ENCODE measurements around the gene GRK7. TPM values are rescaled to one million over a fixed set of nuclear protein-coding genes. Genes with fewer than 3 reads are reported as not detected.
A peak's percentile ranks its signal among the peaks of the same experiment; 100 is the strongest.

The GRK7 gene
- total RNA-seq: not detected

- CTCF ChIA-PET: interaction anchor here (1.0 to 1.2 kb wide), 2 partner anchors 25 to 150 kb away, joined by 3 to 4 read pairs; partner anchors contain the start of gene RNF7
Measured at GRCh38 chr3:141763088-141763750, at the start of gene GRK7. TSS of gene GRK7 (plus strand) at chr3:141763408. CDS start at chr3:141778285, 14,877 bp downstream.

GRCh38 chr3:141714671-141715070 is 48.5 kb upstream of the GRK7 start:
- CTCF ChIA-PET: interaction anchor here (0.6 kb wide), 1 partner anchor 24 kb away, joined by 3 read pairs; the partner anchor contains the start of gene RNF7
- H3K27me3 Mint-ChIP-seq: peaks cover 9% of the 10 kb centered on the region
- no peak for DNase-seq
- H3K4me3 Mint-ChIP-seq: no peak overlapping the region
- H3K4me1 Mint-ChIP-seq: no peaks in the 10 kb centered on the region
- H3K27ac Mint-ChIP-seq: no peak overlapping the region
- H3K9me3 Mint-ChIP-seq: peaks cover 9% of the 10 kb centered on the region
- POLR2A ChIA-PET: no interaction called here
- no peaks in the 10 kb centered on the region for H3K36me3 Mint-ChIP-seq (ENCODE audit: low read depth)

More at GRCh38 chr3:141763088-141763750, at the start of gene GRK7:
- no peak within 1 kb of the TSS for H3K4me3 Mint-ChIP-seq
- H3K9me3 Mint-ChIP-seq: no peaks in the 10 kb centered on the region
- no peak within 1 kb of the TSS for H3K27ac Mint-ChIP-seq
- DNase-seq: no peak
- H3K4me1 Mint-ChIP-seq: peaks cover 19% of the 10 kb centered on the region
- POLR2A ChIA-PET: interaction anchor here (1.1 to 1.7 kb wide), 3 partner anchors 11 to 34 kb away, joined by 3 to 6 read pairs (median 3); no protein-coding TSS in a partner anchor
- no peaks in the 10 kb centered on the region for H3K27me3 Mint-ChIP-seq
- no peaks in the 10 kb centered on the region for H3K36me3 Mint-ChIP-seq (ENCODE audit: low read depth)

- peaks cover 8% of the 10 kb centered on the region for H3K27me3 Mint-ChIP-seq
- H3K4me3 Mint-ChIP-seq: no peak overlapping the region
- H3K36me3 Mint-ChIP-seq (ENCODE audit: low read depth): no peaks in the 10 kb centered on the region
- CTCF ChIA-PET: interaction anchor here (0.6 kb wide), 1 partner anchor 16 kb away, joined by 4 read pairs; the partner anchor contains the start of gene RNF7
- H3K27ac Mint-ChIP-seq: no peak overlapping the region
- DNase-seq: no peak
- POLR2A ChIA-PET: no interaction called here
- H3K4me1 Mint-ChIP-seq: no peaks in the 10 kb centered on the region
- no peaks in the 10 kb centered on the region for H3K9me3 Mint-ChIP-seq
Measured at GRCh38 chr3:141722081-141722480, 41.1 kb upstream of the GRK7 start.

- H3K27me3 Mint-ChIP-seq: peaks cover 7% of the 10 kb centered on the region
- DNase-seq: no peak
- ChIA-PET CTCF (interaction anchor here (0.7 to 0.9 kb wide), 2 partner anchors 15 to 190 kb away, joined by 3 read pairs; partner anchors contain the start of gene RNF7), POLR2A (no interaction called here)
- H3K36me3 Mint-ChIP-seq (ENCODE audit: low read depth): no peaks in the 10 kb centered on the region
- H3K4me1 Mint-ChIP-seq: no peaks in the 10 kb centered on the region
- H3K4me3 Mint-ChIP-seq: no peak overlapping the region
- no peak overlapping the region for H3K27ac Mint-ChIP-seq
- H3K9me3 Mint-ChIP-seq: no peaks in the 10 kb centered on the region
Measured at GRCh38 chr3:141722648-141723047, 40.6 kb upstream of the GRK7 start.

- ChIA-PET CTCF (interaction anchor here (0.7 to 0.9 kb wide), 2 partner anchors 15 to 190 kb away, joined by 3 read pairs; partner anchors contain the start of gene RNF7), POLR2A (no interaction called here)
- Mint-ChIP-seq H3K9me3 (no peaks in the 10 kb centered on the region), H3K4me3 (no peak overlapping the region), H3K4me1 (no peaks in the 10 kb centered on the region), H3K27ac (no peak overlapping the region), H3K27me3 (peaks cover 10% of the 10 kb centered on the region), H3K36me3 (ENCODE audit: low read depth) (no peaks in the 10 kb centered on the region)
- no peak for DNase-seq
Measured at GRCh38 chr3:141723255-141723654, 40.0 kb upstream of the GRK7 start.

- no peak for DNase-seq
- Mint-ChIP-seq H3K27me3 (peaks cover 13% of the 10 kb centered on the region), H3K36me3 (ENCODE audit: low read depth) (no peaks in the 10 kb centered on the region), H3K9me3 (no peaks in the 10 kb centered on the region), H3K4me1 (no peaks in the 10 kb centered on the region), H3K4me3 (no peak overlapping the region), H3K27ac (no peak overlapping the region)
- CTCF ChIA-PET: interaction anchor here (1.2 kb wide), 1 partner anchor 262 kb away, joined by 4 read pairs; no protein-coding TSS in a partner anchor
- POLR2A ChIA-PET: no interaction called here
Measured at GRCh38 chr3:141724186-141724585, 39.0 kb upstream of the GRK7 start.

GRCh38 chr3:141725036-141725435 is 38.2 kb upstream of the GRK7 start:
- Mint-ChIP-seq H3K36me3 (ENCODE audit: low read depth) (no peaks in the 10 kb centered on the region), H3K9me3 (no peaks in the 10 kb centered on the region), H3K4me1 (no peaks in the 10 kb centered on the region), H3K4me3 (no peak overlapping the region), H3K27ac (no peak overlapping the region), H3K27me3 (peaks cover 13% of the 10 kb centered on the region)
- ChIA-PET POLR2A (no interaction called here), CTCF (interaction anchor here (0.5 to 1.2 kb wide), 2 partner anchors 167 to 263 kb away, joined by 3 to 4 read pairs; no protein-coding TSS in a partner anchor)
- no peak for DNase-seq

GRCh38 chr3:141726483-141726882 is 36.7 kb upstream of the GRK7 start:
- Mint-ChIP-seq H3K27me3 (peaks cover 10% of the 10 kb centered on the region), H3K4me3 (no peak overlapping the region), H3K9me3 (no peaks in the 10 kb centered on the region), H3K27ac (no peak overlapping the region), H3K36me3 (ENCODE audit: low read depth) (no peaks in the 10 kb centered on the region), H3K4me1 (no peaks in the 10 kb centered on the region)
- POLR2A ChIA-PET: no interaction called here
- CTCF ChIA-PET: no interaction called here
- no peak for DNase-seq

GRCh38 chr3:141728355-141728892 is 34.8 kb upstream of the GRK7 start:
- DNase-seq: no peak
- CTCF ChIA-PET: interaction anchor here (1.3 kb wide), 1 partner anchor 185 kb away, joined by 3 read pairs; no protein-coding TSS in a partner anchor
- Mint-ChIP-seq H3K4me3 (no peak overlapping the region), H3K36me3 (ENCODE audit: low read depth) (no peaks in the 10 kb centered on the region), H3K27me3 (peaks cover 7% of the 10 kb centered on the region), H3K4me1 (no peaks in the 10 kb centered on the region), H3K9me3 (no peaks in the 10 kb centered on the region), H3K27ac (no peak overlapping the region)
- POLR2A ChIA-PET: interaction anchor here (1.1 kb wide), 1 partner anchor 69 kb away, joined by 3 read pairs; no protein-coding TSS in a partner anchor

- ChIA-PET POLR2A (no interaction called here), CTCF (interaction anchor here (1.3 kb wide), 1 partner anchor 184 kb away, joined by 3 read pairs; no protein-coding TSS in a partner anchor)
- no peaks in the 10 kb centered on the region for H3K36me3 Mint-ChIP-seq (ENCODE audit: low read depth)
- peak; percentile 23 for DNase-seq
- no peaks in the 10 kb centered on the region for H3K9me3 Mint-ChIP-seq
- H3K4me3 Mint-ChIP-seq: no peak overlapping the region
- H3K4me1 Mint-ChIP-seq: no peaks in the 10 kb centered on the region
- peaks cover 10% of the 10 kb centered on the region for H3K27me3 Mint-ChIP-seq
- no peak overlapping the region for H3K27ac Mint-ChIP-seq
Measured at GRCh38 chr3:141729240-141729639, 34.0 kb upstream of the GRK7 start.

- DNase-seq: no peak
- no peaks in the 10 kb centered on the region for H3K36me3 Mint-ChIP-seq (ENCODE audit: low read depth)
- H3K4me3 Mint-ChIP-seq: no peak overlapping the region
- peaks cover 19% of the 10 kb centered on the region for H3K4me1 Mint-ChIP-seq
- CTCF ChIA-PET: no interaction called here
- peaks cover 3% of the 10 kb centered on the region for H3K27me3 Mint-ChIP-seq
- POLR2A ChIA-PET: no interaction called here
- no peaks in the 10 kb centered on the region for H3K9me3 Mint-ChIP-seq
- no peak overlapping the region for H3K27ac Mint-ChIP-seq
Measured at GRCh38 chr3:141735176-141735575, 28.0 kb upstream of the GRK7 start.

- POLR2A ChIA-PET: no interaction called here
- CTCF ChIA-PET: no interaction called here
Measured at GRCh38 chr3:141735770-141736465, 27.3 kb upstream of the GRK7 start.

GRCh38 chr3:141737093-141737492 is 26.1 kb upstream of the GRK7 start:
- H3K4me1 Mint-ChIP-seq: peaks cover 36% of the 10 kb centered on the region
- POLR2A ChIA-PET: interaction anchor here (0.6 to 5.1 kb wide), 2 partner anchors 63 to 139 kb away, joined by 4 to 90 read pairs; partner anchors contain the start of gene ATP1B3
- peaks cover 3% of the 10 kb centered on the region for H3K27me3 Mint-ChIP-seq
- CTCF ChIA-PET: interaction anchor here (0.7 to 3.5 kb wide), 3 partner anchors 60 to 176 kb away, joined by 4 to 31 read pairs (median 6); no protein-coding TSS in a partner anchor
- DNase-seq: no peak
- H3K9me3 Mint-ChIP-seq: no peaks in the 10 kb centered on the region
- H3K27ac Mint-ChIP-seq: no peak overlapping the region
- peaks cover 6% of the 10 kb centered on the region for H3K36me3 Mint-ChIP-seq (ENCODE audit: low read depth)
- no peak overlapping the region for H3K4me3 Mint-ChIP-seq

More at GRCh38 chr3:141735770-141736465, 27.3 kb upstream of the GRK7 start:
- H3K9me3 Mint-ChIP-seq: no peaks in the 10 kb centered on the region
- no peak overlapping the region for H3K4me3 Mint-ChIP-seq
- DNase-seq: no peak
- peaks cover 3% of the 10 kb centered on the region for H3K27me3 Mint-ChIP-seq
- H3K27ac Mint-ChIP-seq: no peak overlapping the region
- peaks cover 2% of the 10 kb centered on the region for H3K36me3 Mint-ChIP-seq (ENCODE audit: low read depth)
- H3K4me1 Mint-ChIP-seq: peaks cover 27% of the 10 kb centered on the region

Measured in activated CD4-positive, alpha-beta memory T cell treated with anti-CD3 and anti-CD28 coated beads, Interleukin-2, amount 10 ng/mL, durations not matched to agents 7 days and 5 days (primary cell).